IMR-90 (cell line): ENCODE results near the gene CALR. TPM values are rescaled to one million over a fixed set of nuclear protein-coding genes. Genes with fewer than 3 reads are reported as not detected.

Experiments used
- ATAC-seq: fragments of 200-7000 bp; cut with Tn5 transposase; 2 replicates; pipeline ENCODE4 v1.9.1; 2020; ENCODE audit warnings: low read depth, mild to moderate bottlenecking, moderate library complexity
- BruUV-seq: library from RNA; stranded (reverse); fragments of 400-500 nt; replicated peaks from 2 replicates; lab custom pipeline; 2021; lab: Mats Ljungman, UMichigan
- CTCF ChIA-PET: fragments of 300-600 bp; formaldehyde crosslinking; extraction: SDS; loops from one replicate; lab custom pipeline; 2021; ENCODE audit warnings: antibody characterized with exemption; lab: Yijun Ruan, JAX
- POLR2A ChIA-PET: fragments of 300-600 bp; sonication (Branson Sonifier 250); formaldehyde crosslinking; loops from one replicate; lab custom pipeline; 2022; ENCODE audit warnings: antibody characterized with exemption; ENCODE audit not compliant: unreplicated experiment; lab: Charles Lee
- DNase-seq: peaks from one replicate; pipeline ENCODE4 v3.0.0; 2013
- H2AFZ ChIP-seq: replicated peaks from 2 replicates; pipeline ENCODE3; 2013; ENCODE audit warnings: low read length, mild to moderate bottlenecking; ENCODE audit not compliant: poor library complexity
- H2AK5ac ChIP-seq: 2 replicates; pipeline ENCODE4 v1.6.1; 2013; ENCODE audit warnings: low read depth, low read length, inconsistent platforms
- H2AK9ac ChIP-seq: replicated peaks from 2 replicates; pipeline ENCODE3; 2013; ENCODE audit warnings: mild to moderate bottlenecking, low read depth, low read length, moderate library complexity; ENCODE audit not compliant: poor library complexity
- H2BK120ac ChIP-seq: 2 replicates; pipeline ENCODE4 v1.6.1; 2013; ENCODE audit warnings: low read depth, low read length, inconsistent platforms
- H2BK15ac ChIP-seq: 3 replicates; pipeline ENCODE4 v1.6.1; 2013; ENCODE audit warnings: low read depth, low read length, inconsistent platforms
- H2BK20ac ChIP-seq: 2 replicates; pipeline ENCODE4 v1.6.1; 2013; ENCODE audit warnings: low read depth, mild to moderate bottlenecking, inconsistent platforms, low read length, moderate library complexity
- H2BK5ac ChIP-seq: 2 replicates; pipeline ENCODE4 v1.6.1; 2013; ENCODE audit warnings: mild to moderate bottlenecking, low read depth, low read length, inconsistent platforms; ENCODE audit not compliant: poor library complexity, severe bottlenecking
- H3K14ac ChIP-seq: replicated peaks from 2 replicates; pipeline ENCODE4 v1.6.1; 2013; ENCODE audit warnings: low read depth, low read length, inconsistent platforms
- H3K18ac ChIP-seq: 2 replicates; pipeline ENCODE4 v1.6.1; 2013; ENCODE audit warnings: low read depth, low read length, control low read depth
- H3K23ac ChIP-seq: 2 replicates; pipeline ENCODE4 v1.6.1; 2013; ENCODE audit warnings: low read depth, low read length, inconsistent platforms
- H3K27ac ChIP-seq: 2 replicates; pipeline ENCODE4 v1.5.1; 2013; ENCODE audit warnings: mild to moderate bottlenecking, control low read depth, low read length; ENCODE audit not compliant: insufficient read depth
- H3K27me3 ChIP-seq: 2 replicates; pipeline ENCODE4 v1.6.1; 2013; ENCODE audit warnings: low read length; ENCODE audit not compliant: control insufficient read depth, insufficient read depth
- H3K36me3 ChIP-seq: 2 replicates; pipeline ENCODE4 v1.6.1; 2013; ENCODE audit warnings: low read length, mixed read lengths; ENCODE audit not compliant: control insufficient read depth, insufficient read depth
- H3K4ac ChIP-seq: 2 replicates; pipeline ENCODE4 v1.6.1; 2013; ENCODE audit warnings: low read depth, low read length, inconsistent platforms
- H3K4me1 ChIP-seq: 2 replicates; pipeline ENCODE4 v1.6.1; 2013; ENCODE audit warnings: low read length, mixed read lengths; ENCODE audit not compliant: control insufficient read depth, insufficient read depth
- H3K4me2 ChIP-seq: 2 replicates; pipeline ENCODE4 v1.6.1; 2013; ENCODE audit warnings: low read depth, mild to moderate bottlenecking, control low read depth, low read length, moderate library complexity
- H3K4me3 ChIP-seq: 2 replicates; pipeline ENCODE4 v1.5.1; 2013; ENCODE audit warnings: low read depth, mild to moderate bottlenecking, control low read depth, low read length, moderate library complexity; ENCODE audit not compliant: insufficient read depth
- H3K56ac ChIP-seq: 2 replicates; pipeline ENCODE4 v1.6.1; 2013; ENCODE audit warnings: low read length, inconsistent platforms; ENCODE audit not compliant: insufficient read depth; ENCODE audit errors: extremely low read depth
- H3K79me1 ChIP-seq, 2 experiments: 2 replicates each; pipeline ENCODE4 v1.6.1; 2013; ENCODE audit warnings: low read length in 2 of 2, inconsistent platforms in 1 of 2, low read depth in 1 of 2
- H3K9ac ChIP-seq: 2 replicates; pipeline ENCODE4 v1.6.1; 2013; ENCODE audit warnings: low read depth, low read length, control low read depth
- H3K9me1 ChIP-seq: 2 replicates; pipeline ENCODE4 v1.6.1; 2013; ENCODE audit warnings: low read length, inconsistent platforms; ENCODE audit not compliant: insufficient read depth
- H3K9me3 ChIP-seq: 2 replicates; pipeline ENCODE4 v1.6.1; 2013; ENCODE audit warnings: low read length; ENCODE audit not compliant: control insufficient read depth, insufficient read depth
- H4K20me1 ChIP-seq: 2 replicates; pipeline ENCODE4 v1.6.1; 2013; ENCODE audit warnings: low read length, inconsistent platforms; ENCODE audit not compliant: insufficient read depth
- H4K5ac ChIP-seq: 2 replicates; pipeline ENCODE4 v1.6.1; 2013; ENCODE audit warnings: mild to moderate bottlenecking, low read depth, low read length, control low read depth
- H4K8ac ChIP-seq, 2 experiments: 2 replicates each; pipeline ENCODE4 v1.6.1; 2013; ENCODE audit warnings: low read depth in 2 of 2, low read length in 2 of 2, control low read depth in 1 of 2, inconsistent platforms in 1 of 2
- H4K91ac ChIP-seq: 2 replicates; pipeline ENCODE4 v1.6.1; 2013; ENCODE audit warnings: low read depth, low read length, inconsistent platforms; ENCODE audit not compliant: insufficient read depth
- BHLHE40 ChIP-seq: fragments of 150-350 bp; IDR thresholded peaks from 2 replicates; pipeline ENCODE4 v1.6.1; 2016; ENCODE audit warnings: mild to moderate bottlenecking, low read depth, low read length
- CEBPB ChIP-seq: IDR thresholded peaks from 2 replicates; pipeline ENCODE4 v1.6.1; 2012; ENCODE audit warnings: low read depth, low read length, improper control_type of control experiment
- CHD1 ChIP-seq: IDR thresholded peaks from 2 replicates; pipeline ENCODE4 v1.6.1; 2012; ENCODE audit warnings: low read depth, low read length, improper control_type of control experiment
- FOS ChIP-seq: fragments of 150-350 bp; IDR thresholded peaks from 2 replicates; pipeline ENCODE4 v1.6.1; 2016; ENCODE audit warnings: low read depth, low read length
- MAFK ChIP-seq: IDR thresholded peaks from 2 replicates; pipeline ENCODE4 v1.6.1; 2012; ENCODE audit warnings: low read depth, low read length, improper control_type of control experiment
- MAZ ChIP-seq: IDR thresholded peaks from 2 replicates; pipeline ENCODE4 v1.6.1; 2012; ENCODE audit warnings: low read depth, mild to moderate bottlenecking, low read length, improper control_type of control experiment, moderate library complexity, borderline replicate concordance
- MXI1 ChIP-seq: IDR thresholded peaks from 2 replicates; pipeline ENCODE4 v1.6.1; 2012; ENCODE audit warnings: low read depth, mild to moderate bottlenecking, low read length, moderate library complexity, borderline replicate concordance
- POLR2A ChIP-seq: IDR thresholded peaks from 2 replicates; pipeline ENCODE4 v1.6.1; 2012; ENCODE audit warnings: mild to moderate bottlenecking, low read depth, low read length
- RAD21 ChIP-seq: IDR thresholded peaks from 2 replicates; pipeline ENCODE4 v1.6.1; 2012; ENCODE audit warnings: low read length, improper control_type of control experiment
- RCOR1 ChIP-seq: IDR thresholded peaks from 2 replicates; pipeline ENCODE4 v1.6.1; 2012; ENCODE audit warnings: mild to moderate bottlenecking, low read length, improper control_type of control experiment; ENCODE audit not compliant: insufficient replicate concordance
- WGBS, 2 experiments: methylation state at CpG; one replicate each; pipeline versions ENCODE4 v1.1.5 to v1.1.7; 2013; ENCODE audit warnings: missing lambda C conversion rate in 2 of 2; ENCODE audit not compliant: insufficient read length in 1 of 2; ENCODE audit errors: extremely low coverage in 2 of 2; 5-methylcytosine and 5-hydroxymethylcytosine counted together
- dilution Hi-C: fragments of 300-500 bp; cut with HindIII; formaldehyde crosslinking; loops from one replicate; pipeline ENCODE4 v1.14.3; 2018; ENCODE audit warnings: low sequenced_read_pairs; ENCODE audit not compliant: unreplicated experiment
- in situ Hi-C: fragments of 300-500 bp; cut with MboI; formaldehyde crosslinking; loops from 3 replicates; pipeline ENCODE4 v1.14.3; 2019; ENCODE audit warnings: low sequenced_read_pairs, inconsistent platforms, mixed read lengths
- intact Hi-C: fragments of 100-400 bp; cut with micrococcal nuclease; formaldehyde crosslinking; loops from 2 replicates; pipeline ENCODE4 v1.10.0; 2022
- polyA plus RNA-seq, 3 experiments: library from polyadenylated mRNA; depleted of rRNA; stranded (reverse); fragments of >200 nt; gene quantifications; 2 replicates each; pipeline ENCODE4 v1.2.3, GENCODE V29; 2012; ENCODE audit warnings: low replicate concordance in 1 of 3
- total RNA-seq: library from RNA; depleted of rRNA; stranded (reverse); fragments of >200 nt; gene quantifications from 2 replicates; pipeline ENCODE4 v1.2.3, GENCODE V29; 2012
- TF ChIP-seq, protein P1 (sequence below): conservative IDR thresholded peaks from 2 replicates; pipeline ENCODE4 v1.5.1; 2012; ENCODE audit warnings: mild to moderate bottlenecking, low read depth, low read length, improper control_type of control experiment
- TF ChIP-seq, protein P2 (sequence below): fragments of 150-350 bp; IDR thresholded peaks from 2 replicates; pipeline ENCODE4 v1.6.1; 2017; ENCODE audit warnings: mild to moderate bottlenecking, antibody characterized with exemption, low read length, low read depth
- TF ChIP-seq, protein P3 (sequence below): fragments of 150-350 bp; IDR thresholded peaks from 2 replicates; pipeline ENCODE4 v1.6.1; 2016; ENCODE audit warnings: low read depth, mild to moderate bottlenecking, low read length, moderate library complexity, borderline replicate concordance

Gene CALR
- total and polyA plus RNA-seq, 2 of the 4 experiments (the other 2 are of a cell fraction) = 1,932 to 3,358 TPM

DNA sequence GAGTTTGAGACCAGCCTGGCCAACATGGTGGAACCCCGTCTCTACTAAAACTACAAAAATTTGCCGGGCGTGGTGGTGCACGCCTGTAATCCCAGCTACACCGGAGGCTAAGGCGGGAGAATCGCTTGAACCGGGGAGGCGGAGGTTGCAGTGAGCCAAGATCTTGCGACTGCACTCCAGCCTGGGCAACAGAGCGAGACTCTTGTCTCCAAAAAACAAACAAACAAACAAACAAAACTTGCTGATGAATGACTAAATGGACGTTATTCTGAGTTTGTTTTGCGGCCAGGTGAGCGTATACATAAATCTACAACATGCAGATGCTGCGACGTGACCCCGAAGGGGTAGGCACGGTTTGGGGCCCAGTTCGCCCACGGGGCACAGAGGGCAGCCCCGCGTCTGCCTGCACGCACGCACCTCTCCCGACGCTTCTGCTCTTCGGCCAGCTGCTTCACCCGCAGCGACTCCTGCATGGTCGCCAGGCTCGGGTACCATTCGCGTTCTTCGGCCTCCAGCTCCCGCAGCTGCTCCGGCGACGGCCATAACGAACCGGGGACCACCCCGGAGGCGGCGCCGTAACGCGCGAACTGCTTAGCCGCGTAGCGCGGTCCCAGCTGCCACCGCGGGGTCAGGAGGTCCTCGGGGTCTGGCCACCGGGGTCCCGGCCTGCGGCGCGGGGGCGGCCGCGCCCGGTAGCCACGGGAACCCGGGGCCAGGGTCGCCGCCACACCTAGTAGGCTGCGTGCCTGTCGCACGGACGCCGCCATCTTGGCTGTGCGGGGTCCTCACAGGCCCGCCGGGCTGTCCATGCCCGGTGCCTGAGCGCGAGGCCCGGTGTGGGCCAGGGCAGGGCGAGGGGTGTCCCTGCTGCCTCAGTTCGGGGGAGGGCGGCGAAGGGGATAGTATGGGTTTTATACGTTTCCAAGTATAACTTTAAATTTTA lies 18.3 kb downstream of the CALR start, which contains the start of gene GADD45GIP1:
Gene GADD45GIP1 (minus strand): TSS at position 778 of the 943 bp plus-strand sequence. CDS start 11 bp downstream, at position 767.
- intact Hi-C loops = no loop called here
- peaks cover 29% of the 10 kb centered on the region for H3K36me3 ChIP-seq
- peak within 1 kb of the TSS; percentile 83 for H2BK5ac ChIP-seq
- H4K8ac ChIP-seq = peak within 1 kb of the TSS; percentile 94 to 98
- H3K14ac ChIP-seq = peak within 1 kb of the TSS; percentile 98
- peak within 1 kb of the TSS; percentile 90 for H3K4ac ChIP-seq
- H3K79me1 ChIP-seq = peaks cover 15 to 49% of the 10 kb centered on the region in 2 experiments
- H4K91ac ChIP-seq = peak within 1 kb of the TSS; percentile 78
- peak within 1 kb of the TSS; percentile 29; the same call in 1 of the 3 replicates for H2BK15ac ChIP-seq
- H3K23ac ChIP-seq = peak within 1 kb of the TSS; percentile 84
- in situ Hi-C loops = no loop called here
- H3K9me3 ChIP-seq = no peaks in the 10 kb centered on the region
- H3K27me3 ChIP-seq = no peaks in the 10 kb centered on the region
- peak within 1 kb of the TSS; percentile 83 for H2AK5ac ChIP-seq
- WGBS, 2 experiments = 14% methylated on average over 28 of the region's 84 CpGs; no CpG with 5 or more reads in 1 of the 2 experiments
- CTCF ChIA-PET = interaction anchor here (3.2 kb wide), 1 partner anchor 9 kb away, joined by 18 read pairs; no protein-coding TSS in a partner anchor
- H3K9ac ChIP-seq = peak within 1 kb of the TSS; percentile 93
- H3K18ac ChIP-seq = peak within 1 kb of the TSS; percentile 68
- H3K9me1 ChIP-seq = peaks cover 5% of the 10 kb centered on the region; the same call in 1 of the 2 replicates
- H2BK120ac ChIP-seq = peak within 1 kb of the TSS; percentile 1; the same call in 1 of the 2 replicates
- H2AFZ ChIP-seq = peak within 1 kb of the TSS; percentile 92
- peak within 1 kb of the TSS; percentile 98 for H4K5ac ChIP-seq
- ATAC-seq (peak; percentile 93), DNase-seq (peak; percentile 69)
- POLR2A ChIA-PET = interaction anchor here (1.0 kb wide), 1 partner anchor 11 kb away, joined by 4 read pairs; the partner anchor contains the start of gene RAD23A
- H2BK20ac ChIP-seq = no peak within 1 kb of the TSS
- dilution Hi-C loops = no loop called here
- H4K20me1 ChIP-seq = peaks cover 25% of the 10 kb centered on the region; the same call in 1 of the 2 replicates
- peak within 1 kb of the TSS; percentile 98 for H3K4me3 ChIP-seq
- peak within 1 kb of the TSS; percentile 71 for H3K56ac ChIP-seq
- TSS peak; percentile 55 for BruUV-seq
- H3K27ac ChIP-seq = peak within 1 kb of the TSS; percentile 88
- H3K4me1 ChIP-seq = peaks cover 25% of the 10 kb centered on the region
- H3K4me2 ChIP-seq = peak within 1 kb of the TSS; percentile 93
- H2AK9ac ChIP-seq = peak within 1 kb of the TSS; percentile 88
- TF ChIP-seq, protein P1, sequence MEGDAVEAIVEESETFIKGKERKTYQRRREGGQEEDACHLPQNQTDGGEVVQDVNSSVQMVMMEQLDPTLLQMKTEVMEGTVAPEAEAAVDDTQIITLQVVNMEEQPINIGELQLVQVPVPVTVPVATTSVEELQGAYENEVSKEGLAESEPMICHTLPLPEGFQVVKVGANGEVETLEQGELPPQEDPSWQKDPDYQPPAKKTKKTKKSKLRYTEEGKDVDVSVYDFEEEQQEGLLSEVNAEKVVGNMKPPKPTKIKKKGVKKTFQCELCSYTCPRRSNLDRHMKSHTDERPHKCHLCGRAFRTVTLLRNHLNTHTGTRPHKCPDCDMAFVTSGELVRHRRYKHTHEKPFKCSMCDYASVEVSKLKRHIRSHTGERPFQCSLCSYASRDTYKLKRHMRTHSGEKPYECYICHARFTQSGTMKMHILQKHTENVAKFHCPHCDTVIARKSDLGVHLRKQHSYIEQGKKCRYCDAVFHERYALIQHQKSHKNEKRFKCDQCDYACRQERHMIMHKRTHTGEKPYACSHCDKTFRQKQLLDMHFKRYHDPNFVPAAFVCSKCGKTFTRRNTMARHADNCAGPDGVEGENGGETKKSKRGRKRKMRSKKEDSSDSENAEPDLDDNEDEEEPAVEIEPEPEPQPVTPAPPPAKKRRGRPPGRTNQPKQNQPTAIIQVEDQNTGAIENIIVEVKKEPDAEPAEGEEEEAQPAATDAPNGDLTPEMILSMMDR = no peak
- TF ChIP-seq CEBPB = no peak
- TF ChIP-seq MAZ = peak; percentile 54; the same call in 1 of the 2 replicates
- no peak for TF ChIP-seq RCOR1
- TF ChIP-seq POLR2A = peak; percentile 92
- TF ChIP-seq, protein P2, sequence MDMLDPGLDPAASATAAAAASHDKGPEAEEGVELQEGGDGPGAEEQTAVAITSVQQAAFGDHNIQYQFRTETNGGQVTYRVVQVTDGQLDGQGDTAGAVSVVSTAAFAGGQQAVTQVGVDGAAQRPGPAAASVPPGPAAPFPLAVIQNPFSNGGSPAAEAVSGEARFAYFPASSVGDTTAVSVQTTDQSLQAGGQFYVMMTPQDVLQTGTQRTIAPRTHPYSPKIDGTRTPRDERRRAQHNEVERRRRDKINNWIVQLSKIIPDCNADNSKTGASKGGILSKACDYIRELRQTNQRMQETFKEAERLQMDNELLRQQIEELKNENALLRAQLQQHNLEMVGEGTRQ = no peak
- TF ChIP-seq, protein P3, sequence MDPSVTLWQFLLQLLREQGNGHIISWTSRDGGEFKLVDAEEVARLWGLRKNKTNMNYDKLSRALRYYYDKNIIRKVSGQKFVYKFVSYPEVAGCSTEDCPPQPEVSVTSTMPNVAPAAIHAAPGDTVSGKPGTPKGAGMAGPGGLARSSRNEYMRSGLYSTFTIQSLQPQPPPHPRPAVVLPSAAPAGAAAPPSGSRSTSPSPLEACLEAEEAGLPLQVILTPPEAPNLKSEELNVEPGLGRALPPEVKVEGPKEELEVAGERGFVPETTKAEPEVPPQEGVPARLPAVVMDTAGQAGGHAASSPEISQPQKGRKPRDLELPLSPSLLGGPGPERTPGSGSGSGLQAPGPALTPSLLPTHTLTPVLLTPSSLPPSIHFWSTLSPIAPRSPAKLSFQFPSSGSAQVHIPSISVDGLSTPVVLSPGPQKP = no peak
- TF ChIP-seq RAD21 = no peak
- TF ChIP-seq MAFK = no peak
- TF ChIP-seq MXI1 = peak; percentile 69; the same call in 1 of the 2 replicates
- no peak for TF ChIP-seq CHD1
- no peak for TF ChIP-seq FOS
- TF ChIP-seq BHLHE40 = no peak
